Sigmoid colon (tissue), 7 donors: ENCODE results near the gene NPB. TPM values are rescaled to one million over a fixed set of nuclear protein-coding genes. Genes with fewer than 3 reads are reported as not detected.

Experiments used
- DNase-seq: peaks from one replicate; pipeline ENCODE4 v3.0.0-alpha.2; 2019
- H3K27ac ChIP-seq, 4 donors: fragments of 200-600 bp; sonication (generic); one replicate each; pipeline ENCODE4 v1.5.1; 2016 to 2019; ENCODE audit warnings: mild to moderate bottlenecking in 1 of 4
- H3K27me3 ChIP-seq, 3 donors: fragments of 200-600 bp; sonication (generic); one replicate each; pipeline ENCODE4 v1.5.1; 2019; ENCODE audit warnings: mild to moderate bottlenecking in 1 of 3
- H3K36me3 ChIP-seq, 4 donors: fragments of 200-600 bp; sonication (generic); one replicate each; pipeline ENCODE4 v1.5.1; 2016 to 2019
- H3K4me1 ChIP-seq, 4 donors: fragments of 200-600 bp; sonication (generic); one replicate each; pipeline ENCODE4 v1.5.1; 2017 to 2019
- H3K4me3 ChIP-seq, 4 donors: fragments of 200-600 bp; sonication (generic); one replicate each; pipeline ENCODE4 v1.5.1; 2017 to 2019; ENCODE audit warnings: mild to moderate bottlenecking in 2 of 4, moderate library complexity in 1 of 4
- H3K9me3 ChIP-seq, 4 donors: fragments of 200-600 bp in 3 of 4; sonication (generic) in 3 of 4; one replicate each; pipeline versions ENCODE4 v1.5.1 to v1.6.1; 2013 to 2019
- EP300 ChIP-seq, 4 donors: sonication (generic); formaldehyde crosslinking; IDR thresholded peaks; one replicate each; pipeline ENCODE4 v1.6.1; 2017; ENCODE audit warnings: antibody characterized with exemption in 4 of 4
- POLR2A ChIP-seq, 2 donors: fragments of 450-650 bp; IDR thresholded peaks; one replicate each; pipeline ENCODE4 v1.6.1; 2016; ENCODE audit warnings: antibody characterized with exemption in 2 of 2, mild to moderate bottlenecking in 2 of 2, moderate library complexity in 2 of 2
- POLR2AphosphoS5 ChIP-seq, 4 donors: sonication (generic); formaldehyde crosslinking; IDR thresholded peaks; one replicate each; pipeline ENCODE4 v1.6.1; 2017; ENCODE audit warnings: antibody characterized with exemption in 4 of 4
- WGBS, 2 donors: extraction: QIAGEN DNeasy Blood & Tissue Kit; methylation state at CpG; one replicate each; pipeline ENCODE4 v1.1.7; 2013; 5-methylcytosine and 5-hydroxymethylcytosine counted together
- intact Hi-C: fragments of 100-400 bp; cut with DNase I; formaldehyde crosslinking; loops from one replicate; pipeline ENCODE4 v1.15.1; 2023
- polyA plus RNA-seq, 3 donors: library from polyadenylated mRNA; stranded (reverse); fragments of 200-250 nt; gene quantifications; one replicate each; pipeline ENCODE4 v1.2.3, GENCODE V29; 2013
- total RNA-seq, 4 donors: library from RNA; depleted of rRNA; stranded (reverse); fragments of >200 nt; gene quantifications; one replicate each; pipeline ENCODE4 v1.1.0, GENCODE V29; 2016
- TF ChIP-seq, protein P1 (sequence below), 4 experiments: fragments of 450-650 bp in 3 of 4; fragments of 200-600 bp in 1 of 4; IDR thresholded peaks; one replicate each; pipeline ENCODE4 v1.5.1; 2016 to 2019; ENCODE audit warnings: antibody characterized with exemption in 4 of 4, mild to moderate bottlenecking in 3 of 4, moderate library complexity in 2 of 4
- donor health status: healthy with polysubstance abuse.
- donor health status: Bipolar disorder and iron deficiency.
- donor health status: healthy.

The NPB gene
- total and polyA plus RNA-seq, 7 donors = 0.27 to 1.8 (median 0.79) TPM; not detected in 3

DNA sequence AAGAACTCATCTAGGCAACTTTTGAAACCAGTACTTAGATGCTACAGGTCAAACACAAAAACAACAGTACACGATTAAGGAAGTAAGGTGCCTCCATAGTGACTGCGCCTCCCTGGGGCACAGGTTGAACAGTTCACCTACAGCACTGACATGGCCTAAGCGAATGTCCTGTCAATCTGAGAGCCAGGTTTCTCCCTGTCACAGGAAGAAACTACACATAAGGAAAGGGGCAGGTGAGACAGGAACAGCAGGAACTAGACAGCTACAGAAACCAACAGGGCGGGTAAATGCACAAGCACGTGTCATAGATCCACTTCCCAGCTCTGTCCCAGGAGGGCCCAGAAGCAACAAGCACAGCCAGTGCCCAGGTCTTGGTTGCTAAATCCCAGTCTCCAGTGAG, 22.9 kb upstream of the NPB start:
- no peaks in the 10 kb centered on the region for H3K9me3 ChIP-seq
- no peaks in the 10 kb centered on the region for H3K27me3 ChIP-seq
- H3K27ac ChIP-seq = no peak overlapping the region
- no peak for DNase-seq
- peaks cover 0 to 31% (median 6%) of the 10 kb centered on the region in 4 donors for H3K36me3 ChIP-seq
- no peak for TF ChIP-seq EP300 (IDR thresholded peaks at IDR 0.05)
- no peak for TF ChIP-seq POLR2AphosphoS5 (IDR thresholded peaks at IDR 0.05)
- TF ChIP-seq POLR2A (IDR thresholded peaks at IDR 0.05) = no peak
- TF ChIP-seq, protein P1, sequence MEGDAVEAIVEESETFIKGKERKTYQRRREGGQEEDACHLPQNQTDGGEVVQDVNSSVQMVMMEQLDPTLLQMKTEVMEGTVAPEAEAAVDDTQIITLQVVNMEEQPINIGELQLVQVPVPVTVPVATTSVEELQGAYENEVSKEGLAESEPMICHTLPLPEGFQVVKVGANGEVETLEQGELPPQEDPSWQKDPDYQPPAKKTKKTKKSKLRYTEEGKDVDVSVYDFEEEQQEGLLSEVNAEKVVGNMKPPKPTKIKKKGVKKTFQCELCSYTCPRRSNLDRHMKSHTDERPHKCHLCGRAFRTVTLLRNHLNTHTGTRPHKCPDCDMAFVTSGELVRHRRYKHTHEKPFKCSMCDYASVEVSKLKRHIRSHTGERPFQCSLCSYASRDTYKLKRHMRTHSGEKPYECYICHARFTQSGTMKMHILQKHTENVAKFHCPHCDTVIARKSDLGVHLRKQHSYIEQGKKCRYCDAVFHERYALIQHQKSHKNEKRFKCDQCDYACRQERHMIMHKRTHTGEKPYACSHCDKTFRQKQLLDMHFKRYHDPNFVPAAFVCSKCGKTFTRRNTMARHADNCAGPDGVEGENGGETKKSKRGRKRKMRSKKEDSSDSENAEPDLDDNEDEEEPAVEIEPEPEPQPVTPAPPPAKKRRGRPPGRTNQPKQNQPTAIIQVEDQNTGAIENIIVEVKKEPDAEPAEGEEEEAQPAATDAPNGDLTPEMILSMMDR (IDR thresholded peaks at IDR 0.05) = no peak
- H3K4me1 ChIP-seq = no peaks in the 10 kb centered on the region
- WGBS, 2 donors = 84 to 90% methylated on average over 5 of the region's 5 CpGs
- no peak overlapping the region for H3K4me3 ChIP-seq
- intact Hi-C loops = no loop called here

DNA sequence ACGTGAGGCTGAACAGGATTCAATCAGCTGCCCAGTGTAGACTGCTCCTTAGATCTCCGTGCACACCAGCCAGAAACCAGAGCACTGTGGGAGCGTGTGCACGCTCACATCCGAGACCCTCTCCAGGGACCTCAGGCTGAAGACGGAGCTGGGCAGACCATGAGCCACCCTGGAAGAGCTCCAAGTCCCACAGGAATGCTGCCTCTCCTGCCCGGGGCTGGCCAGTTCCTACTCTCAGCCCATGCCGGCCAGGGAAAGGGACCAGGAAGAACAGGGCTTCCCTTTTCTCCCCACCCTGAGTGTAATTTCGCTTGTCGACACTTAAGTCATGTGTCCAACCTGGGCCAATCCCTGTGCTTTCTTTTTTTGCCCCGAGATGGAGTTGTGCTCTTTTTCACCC, 17.5 kb upstream of the NPB start:
- peaks cover 0 to 3% (median 2%) of the 10 kb centered on the region in 4 donors for H3K4me1 ChIP-seq
- H3K36me3 ChIP-seq = peaks cover 23 to 73% (median 32%) of the 10 kb centered on the region in 4 donors
- no peak for DNase-seq
- H3K27ac ChIP-seq = no peak overlapping the region
- intact Hi-C loops = no loop called here
- TF ChIP-seq POLR2AphosphoS5 (IDR thresholded peaks at IDR 0.05) = no peak
- TF ChIP-seq EP300 (IDR thresholded peaks at IDR 0.05) = no peak
- TF ChIP-seq, protein P1 (IDR thresholded peaks at IDR 0.05) = no peak
- no peak for TF ChIP-seq POLR2A (IDR thresholded peaks at IDR 0.05)
- H3K27me3 ChIP-seq = no peaks in the 10 kb centered on the region
- 81 to 82% methylated on average over 11 of the region's 11 CpGs for WGBS, 2 donors
- no peak overlapping the region for H3K4me3 ChIP-seq
- H3K9me3 ChIP-seq = no peaks in the 10 kb centered on the region

DNA sequence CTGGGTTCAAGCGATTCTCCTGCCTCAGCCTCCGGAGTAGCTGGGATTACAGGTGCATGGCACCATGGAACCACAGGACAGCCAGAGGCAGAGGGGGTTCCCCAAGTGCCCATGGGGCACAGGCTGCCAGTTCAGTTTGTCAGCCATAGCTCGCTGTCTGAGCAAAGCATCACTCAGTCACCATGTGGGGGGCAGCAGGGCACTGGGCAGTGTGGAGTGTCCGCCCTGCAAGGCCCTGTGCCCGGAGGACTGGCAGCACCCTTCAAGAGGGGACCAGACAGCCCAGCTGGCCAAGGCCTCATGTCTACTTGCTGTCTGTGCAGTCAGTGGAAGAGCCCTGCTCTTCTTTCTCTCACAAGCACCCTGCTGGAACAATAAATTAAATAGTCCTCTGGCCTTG, 17.1 kb upstream of the NPB start:
- Histone ChIP-seq H3K27ac (no peak overlapping the region), H3K36me3 (peaks cover 24 to 73% (median 32%) of the 10 kb centered on the region in 4 donors), H3K4me3 (no peak overlapping the region), H3K9me3 (no peaks in the 10 kb centered on the region), H3K27me3 (no peaks in the 10 kb centered on the region), H3K4me1 (peaks cover 0 to 7% (median 6%) of the 10 kb centered on the region in 4 donors)
- intact Hi-C loops = no loop called here
- no peak for DNase-seq
- WGBS, 2 donors = 95% methylated on average over 5 of the region's 5 CpGs
- no peak for TF ChIP-seq POLR2A (IDR thresholded peaks at IDR 0.05)
- TF ChIP-seq POLR2AphosphoS5 (IDR thresholded peaks at IDR 0.05) = no peak
- no peak for TF ChIP-seq EP300 (IDR thresholded peaks at IDR 0.05)
- TF ChIP-seq, protein P1 (IDR thresholded peaks at IDR 0.05) = no peak

DNA sequence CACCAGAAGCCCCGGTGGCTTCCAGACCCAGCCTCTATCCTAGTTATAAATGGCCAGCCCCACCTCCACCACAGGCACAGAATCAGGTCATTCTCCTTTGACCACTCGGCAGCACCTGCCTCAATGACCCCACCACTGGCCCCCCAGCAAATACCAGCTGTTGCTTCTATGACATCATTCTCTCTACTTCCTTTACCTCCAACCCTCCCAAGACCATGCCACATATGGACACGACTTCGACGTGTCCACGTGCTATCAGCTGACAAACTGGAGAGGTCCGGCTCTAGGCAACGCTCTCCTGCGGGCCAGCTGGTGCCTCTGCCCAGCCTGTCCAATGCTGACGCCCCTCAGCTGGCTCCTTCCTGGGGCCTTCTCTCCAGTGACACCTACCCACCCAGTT, 16.6 kb upstream of the NPB start:
- intact Hi-C loops = no loop called here
- Histone ChIP-seq H3K4me1 (peaks cover 0 to 12% (median 11%) of the 10 kb centered on the region in 4 donors), H3K27ac (no peak overlapping the region), H3K27me3 (no peaks in the 10 kb centered on the region), H3K36me3 (peaks cover 24 to 68% (median 32%) of the 10 kb centered on the region in 4 donors), H3K9me3 (no peaks in the 10 kb centered on the region), H3K4me3 (no peak overlapping the region)
- DNase-seq = no peak
- 87 to 91% methylated on average over 10 of the region's 10 CpGs for WGBS, 2 donors
- TF ChIP-seq POLR2A (IDR thresholded peaks at IDR 0.05) (no peak), POLR2AphosphoS5 (IDR thresholded peaks at IDR 0.05) (no peak), EP300 (IDR thresholded peaks at IDR 0.05) (no peak)
- TF ChIP-seq, protein P1 (IDR thresholded peaks at IDR 0.05) = no peak
